Measurements from ENCODE around the gene CABP7.
A peak's percentile ranks its signal among the peaks of the same experiment; 100 is the strongest.
"Not testable (repeated sequence)": the region's sequence is repeated elsewhere in the genome, so short reads cannot be mapped to it uniquely, and the experiment has no call there.

The CABP7 gene

GRCh38 chr22:29753808-29754657, 34.2 kb downstream of the CABP7 start:
- DNase-seq (ENCODE audit: low read depth) = no peak
- TF ChIP-seq, protein P1, sequence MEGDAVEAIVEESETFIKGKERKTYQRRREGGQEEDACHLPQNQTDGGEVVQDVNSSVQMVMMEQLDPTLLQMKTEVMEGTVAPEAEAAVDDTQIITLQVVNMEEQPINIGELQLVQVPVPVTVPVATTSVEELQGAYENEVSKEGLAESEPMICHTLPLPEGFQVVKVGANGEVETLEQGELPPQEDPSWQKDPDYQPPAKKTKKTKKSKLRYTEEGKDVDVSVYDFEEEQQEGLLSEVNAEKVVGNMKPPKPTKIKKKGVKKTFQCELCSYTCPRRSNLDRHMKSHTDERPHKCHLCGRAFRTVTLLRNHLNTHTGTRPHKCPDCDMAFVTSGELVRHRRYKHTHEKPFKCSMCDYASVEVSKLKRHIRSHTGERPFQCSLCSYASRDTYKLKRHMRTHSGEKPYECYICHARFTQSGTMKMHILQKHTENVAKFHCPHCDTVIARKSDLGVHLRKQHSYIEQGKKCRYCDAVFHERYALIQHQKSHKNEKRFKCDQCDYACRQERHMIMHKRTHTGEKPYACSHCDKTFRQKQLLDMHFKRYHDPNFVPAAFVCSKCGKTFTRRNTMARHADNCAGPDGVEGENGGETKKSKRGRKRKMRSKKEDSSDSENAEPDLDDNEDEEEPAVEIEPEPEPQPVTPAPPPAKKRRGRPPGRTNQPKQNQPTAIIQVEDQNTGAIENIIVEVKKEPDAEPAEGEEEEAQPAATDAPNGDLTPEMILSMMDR (IDR thresholded peaks at IDR 0.05; ENCODE audit: insufficient read depth, low read depth, low read length, missing control alignments) = no peak
- H3K4me3 ChIP-seq (ENCODE audit: low read length) = no peak overlapping the region

GRCh38 chr22:29754658-29755395, 35.0 kb downstream of the CABP7 start:
- not testable (repeated sequence) for DNase-seq (ENCODE audit: low read depth); H3K4me3 ChIP-seq (ENCODE audit: low read length)

- TF ChIP-seq, protein P1 (IDR thresholded peaks at IDR 0.05; ENCODE audit: insufficient read depth, low read depth, low read length, missing control alignments) = no peak
Observed at GRCh38 chr22:29755889-29756288, 36.1 kb downstream of the CABP7 start.

GRCh38 chr22:29756341-29756740, 36.5 kb downstream of the CABP7 start:
- DNase-seq (ENCODE audit: low read depth) = peak; percentile 48
- TF ChIP-seq, protein P1 (IDR thresholded peaks at IDR 0.05; ENCODE audit: insufficient read depth, low read depth, low read length, missing control alignments) = no peak
- no peak overlapping the region for H3K4me3 ChIP-seq (ENCODE audit: low read length)

More at GRCh38 chr22:29755889-29756288, 36.1 kb downstream of the CABP7 start:
- H3K4me3 ChIP-seq (ENCODE audit: low read length) = no peak overlapping the region
- no peak for DNase-seq (ENCODE audit: low read depth)

- TF ChIP-seq, protein P1 (IDR thresholded peaks at IDR 0.05; ENCODE audit: insufficient read depth, low read depth, low read length, missing control alignments) = no peak
- no peak overlapping the region for H3K4me3 ChIP-seq (ENCODE audit: low read length)
- no peak for DNase-seq (ENCODE audit: low read depth)
Observed at GRCh38 chr22:29757096-29757495, 37.3 kb downstream of the CABP7 start.

GRCh38 chr22:29758068-29758622, 38.3 kb downstream of the CABP7 start:
- DNase-seq (ENCODE audit: low read depth) = no peak
- TF ChIP-seq, protein P1 (IDR thresholded peaks at IDR 0.05; ENCODE audit: insufficient read depth, low read depth, low read length, missing control alignments) = no peak
- no peak overlapping the region for H3K4me3 ChIP-seq (ENCODE audit: low read length)

- H3K4me3 ChIP-seq (ENCODE audit: low read length) = no peak overlapping the region
- TF ChIP-seq, protein P1 (IDR thresholded peaks at IDR 0.05; ENCODE audit: insufficient read depth, low read depth, low read length, missing control alignments) = no peak
- DNase-seq (ENCODE audit: low read depth) = no peak
Observed at GRCh38 chr22:29758959-29759358, 39.2 kb downstream of the CABP7 start.
